Muscle layer of colon (tissue), 2 donors: Measurements from ENCODE around the gene SMG6.
"Not testable (repeated sequence)": the region's sequence is repeated elsewhere in the genome, so short reads cannot be mapped to it uniquely, and the experiment has no call there.

Experiments
- H3K27ac ChIP-seq: one replicate; pipeline ENCODE4 v1.7.0; 2013; ENCODE audit warnings: low read depth, mild to moderate bottlenecking, low read length, moderate library complexity
- H3K27me3 ChIP-seq, 2 donors: one replicate each; pipeline ENCODE4 v1.7.0; 2013; ENCODE audit warnings: low read length in 2 of 2, mild to moderate bottlenecking in 2 of 2; ENCODE audit not compliant: insufficient read depth in 2 of 2, control insufficient read depth in 1 of 2
- H3K36me3 ChIP-seq: one replicate; pipeline ENCODE4 v1.7.0; 2013; ENCODE audit warnings: mild to moderate bottlenecking, low read length; ENCODE audit not compliant: insufficient read depth
- H3K4me1 ChIP-seq: one replicate; pipeline ENCODE4 v1.7.0; 2013; ENCODE audit warnings: mild to moderate bottlenecking, low read length; ENCODE audit not compliant: insufficient read depth
- H3K4me3 ChIP-seq, 2 donors: one replicate each; pipeline ENCODE4 v1.7.0; 2013; ENCODE audit warnings: low read length in 2 of 2, low read depth in 1 of 2, mild to moderate bottlenecking in 1 of 2, moderate library complexity in 1 of 2
- H3K9ac ChIP-seq: one replicate; pipeline ENCODE4 v1.7.0; 2013; ENCODE audit warnings: low read length
- H3K9me3 ChIP-seq: one replicate; pipeline ENCODE4 v1.7.0; 2013; ENCODE audit warnings: mild to moderate bottlenecking, low read length
- donor health status: abdominal sarcoma.
- donor health status: Adenocarcinoma of cecum.

SMG6 gene

GRCh38 chr17:2170023-2170422, 133.6 kb downstream of the SMG6 start:
- Histone ChIP-seq H3K27me3 (no peaks in the 10 kb centered on the region), H3K4me3 (no peak overlapping the region), H3K4me1 (peaks cover 37% of the 10 kb centered on the region), H3K27ac (no peak overlapping the region), H3K36me3 (peaks cover 16% of the 10 kb centered on the region), H3K9me3 (no peaks in the 10 kb centered on the region), H3K9ac (no peak overlapping the region)

- not testable (repeated sequence) for H3K9ac ChIP-seq, H3K4me3 ChIP-seq, H3K4me1 ChIP-seq, H3K9me3 ChIP-seq, H3K27me3 ChIP-seq, H3K27ac ChIP-seq
- peaks cover 16% of the 10 kb centered on the region for H3K36me3 ChIP-seq
Measured at GRCh38 chr17:2165723-2166122, 137.9 kb downstream of the SMG6 start.

- H3K9ac ChIP-seq: no peak overlapping the region
- H3K27me3 ChIP-seq: no peaks in the 10 kb centered on the region
- H3K27ac ChIP-seq: no peak overlapping the region
- H3K4me3 ChIP-seq: no peak overlapping the region
- peaks cover 8% of the 10 kb centered on the region for H3K36me3 ChIP-seq
- H3K4me1 ChIP-seq: peaks cover 12% of the 10 kb centered on the region
- H3K9me3 ChIP-seq: no peaks in the 10 kb centered on the region
Measured at GRCh38 chr17:2158396-2158780, 145.2 kb downstream of the SMG6 start.

GRCh38 chr17:2157675-2158395, 145.8 kb downstream of the SMG6 start:
- Histone ChIP-seq H3K9ac (no peak overlapping the region), H3K27ac (no peak overlapping the region)

DNA sequence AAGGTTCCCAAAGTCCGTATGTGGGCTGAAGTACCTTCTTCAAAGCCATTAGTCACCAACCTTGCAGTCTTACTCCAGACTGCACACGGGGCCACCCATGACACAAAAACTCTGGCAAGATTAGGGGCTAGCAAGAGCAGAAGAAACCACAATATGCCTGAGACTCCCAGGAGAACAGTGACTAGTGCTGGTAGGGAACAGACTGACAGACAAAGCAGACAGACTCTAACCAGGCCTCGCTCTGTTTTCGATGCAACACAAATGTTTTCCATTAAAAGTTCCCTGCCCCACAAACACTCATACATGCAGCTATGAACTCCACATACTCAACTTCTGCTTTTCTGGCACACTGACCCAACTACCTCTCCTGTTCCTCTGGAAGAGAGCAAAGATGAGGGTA, 146.5 kb downstream of the SMG6 start:
- H3K27ac ChIP-seq: no peak overlapping the region
- H3K4me1 ChIP-seq: peaks cover 12% of the 10 kb centered on the region
- no peak overlapping the region for H3K4me3 ChIP-seq
- no peaks in the 10 kb centered on the region for H3K9me3 ChIP-seq
- no peak overlapping the region for H3K9ac ChIP-seq
- H3K27me3 ChIP-seq: no peaks in the 10 kb centered on the region
- peaks cover 8% of the 10 kb centered on the region for H3K36me3 ChIP-seq

More at GRCh38 chr17:2157675-2158395, 145.8 kb downstream of the SMG6 start:
- no peaks in the 10 kb centered on the region for H3K9me3 ChIP-seq
- peaks cover 12% of the 10 kb centered on the region for H3K4me1 ChIP-seq
- no peak overlapping the region for H3K4me3 ChIP-seq
- H3K36me3 ChIP-seq: peaks cover 8% of the 10 kb centered on the region
- no peaks in the 10 kb centered on the region for H3K27me3 ChIP-seq

DNA sequence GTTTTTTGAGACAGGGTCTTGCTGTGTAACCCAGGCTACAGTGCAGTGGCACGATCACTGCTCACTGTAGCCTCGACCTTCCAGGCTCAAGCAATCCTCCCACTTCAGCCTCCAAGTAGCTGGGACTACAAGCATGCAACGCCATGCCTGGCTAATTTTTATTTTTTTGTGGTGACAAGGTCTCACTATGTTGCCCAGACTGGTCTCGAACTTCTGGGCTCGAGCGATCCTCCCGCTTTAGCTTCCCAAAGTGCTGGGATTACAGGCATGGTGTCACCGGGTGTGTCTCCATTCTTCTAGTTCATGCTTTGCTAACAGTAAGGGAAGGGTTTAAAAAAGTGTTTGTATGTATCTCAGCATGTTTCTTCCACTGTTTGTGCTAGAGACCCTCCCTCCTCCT, 146.9 kb downstream of the SMG6 start:
- Histone ChIP-seq H3K27me3 (no peaks in the 10 kb centered on the region), H3K9ac (no peak overlapping the region), H3K27ac (no peak overlapping the region), H3K36me3 (peaks cover 8% of the 10 kb centered on the region), H3K4me3 (no peak overlapping the region), H3K4me1 (peaks cover 12% of the 10 kb centered on the region), H3K9me3 (no peaks in the 10 kb centered on the region)

GRCh38 chr17:2155573-2155972, 148.0 kb downstream of the SMG6 start:
- Histone ChIP-seq H3K27ac (no peak overlapping the region), H3K36me3 (peaks cover 8% of the 10 kb centered on the region), H3K9me3 (no peaks in the 10 kb centered on the region), H3K4me3 (no peak overlapping the region), H3K4me1 (peaks cover 18% of the 10 kb centered on the region), H3K27me3 (no peaks in the 10 kb centered on the region), H3K9ac (no peak overlapping the region)

- Histone ChIP-seq H3K27ac (no peak overlapping the region), H3K9ac (no peak overlapping the region), H3K4me3 (no peak overlapping the region), H3K9me3 (no peaks in the 10 kb centered on the region), H3K36me3 (peaks cover 5% of the 10 kb centered on the region), H3K4me1 (peaks cover 6% of the 10 kb centered on the region), H3K27me3 (no peaks in the 10 kb centered on the region)
Measured at GRCh38 chr17:2151358-2152033, 152.1 kb downstream of the SMG6 start.

- Histone ChIP-seq H3K36me3 (peaks cover 5% of the 10 kb centered on the region), H3K4me1 (peaks cover 6% of the 10 kb centered on the region), H3K4me3 (no peak overlapping the region), H3K27me3 (no peaks in the 10 kb centered on the region), H3K27ac (no peak overlapping the region), H3K9me3 (no peaks in the 10 kb centered on the region), H3K9ac (no peak overlapping the region)
Measured at GRCh38 chr17:2150806-2151205, 152.8 kb downstream of the SMG6 start.

GRCh38 chr17:2149934-2150333, 153.7 kb downstream of the SMG6 start:
- Histone ChIP-seq H3K4me3 (no peak overlapping the region), H3K36me3 (peaks cover 5% of the 10 kb centered on the region), H3K4me1 (peaks cover 6% of the 10 kb centered on the region), H3K9ac (no peak overlapping the region), H3K27ac (no peak overlapping the region), H3K9me3 (no peaks in the 10 kb centered on the region), H3K27me3 (no peaks in the 10 kb centered on the region)

GRCh38 chr17:2146132-2146871, 157.3 kb downstream of the SMG6 start:
- no peak overlapping the region for H3K27ac ChIP-seq
- H3K36me3 ChIP-seq: peaks cover 5% of the 10 kb centered on the region
- H3K4me3 ChIP-seq: no peak overlapping the region
- no peaks in the 10 kb centered on the region for H3K9me3 ChIP-seq
- no peak overlapping the region for H3K9ac ChIP-seq
- H3K4me1 ChIP-seq: peaks cover 6% of the 10 kb centered on the region
- H3K27me3 ChIP-seq: no peaks in the 10 kb centered on the region
